ENCODE measurements around the gene MLXIPL. TPM values are rescaled to one million over a fixed set of nuclear protein-coding genes. Genes with fewer than 3 reads are reported as not detected.
"Not testable (repeated sequence)": the region's sequence is repeated elsewhere in the genome, so short reads cannot be mapped to it uniquely, and the experiment has no call there.

Gene MLXIPL
- total RNA-seq, 2 experiments from 2014 or later: not detected

DNA sequence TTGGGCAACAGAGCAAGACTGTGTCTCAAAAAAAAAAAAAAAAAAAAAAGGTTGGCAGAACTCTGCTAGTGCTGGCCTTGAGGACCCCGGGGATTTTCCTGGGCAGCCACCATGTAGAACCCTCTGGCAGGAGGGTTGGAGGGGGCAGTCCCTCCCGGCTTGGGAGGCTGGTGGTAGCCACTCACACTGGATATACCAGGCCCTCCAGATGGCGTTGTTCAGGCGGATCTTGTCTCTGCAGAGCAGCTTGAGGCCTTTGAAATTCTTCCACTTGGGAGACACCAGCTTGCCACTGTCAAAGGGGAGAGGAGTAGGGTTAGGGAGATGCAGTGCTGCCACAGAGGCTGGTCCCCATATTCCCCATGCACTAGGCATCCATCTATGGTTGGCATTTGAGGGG lies 8.4 kb downstream of the MLXIPL start:
- CTCF ChIA-PET (ENCODE audit: unreplicated experiment): no interaction called here

DNA sequence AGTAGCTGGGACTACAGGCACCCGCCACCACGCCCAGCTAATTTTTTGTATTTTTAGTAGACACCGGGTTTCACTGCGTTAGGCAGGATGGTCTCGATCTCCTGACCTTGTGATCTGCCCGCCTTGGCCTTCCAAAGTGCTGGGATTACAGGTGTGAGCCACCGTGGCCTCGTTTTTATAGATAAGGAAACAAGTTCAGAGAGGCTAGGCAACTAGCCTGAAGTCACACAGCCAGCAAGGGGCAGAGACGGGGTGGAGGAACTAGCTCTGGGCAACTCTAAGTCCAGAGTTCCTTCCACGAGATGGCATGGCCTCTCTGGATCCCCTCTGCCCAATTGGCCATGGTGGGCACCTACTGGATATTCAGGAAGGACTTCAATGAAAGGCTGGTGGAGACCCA lies 9.4 kb downstream of the MLXIPL start:
- H3K9me3 ChIP-seq (ENCODE audit: low read length); H3K9me2 ChIP-seq (ENCODE audit: insufficient read depth, low read length); CTCF ChIA-PET (ENCODE audit: unreplicated experiment); H2AFZ ChIP-seq (ENCODE audit: low read length); H3K4me2 ChIP-seq (ENCODE audit: low read length); H3K4me1 ChIP-seq (ENCODE audit: insufficient read depth, low read length, poor library complexity, severe bottlenecking); intact Hi-C loops (cut with micrococcal nuclease; ENCODE audit: unreplicated experiment); H3K4me3 ChIP-seq (ENCODE audit: low read depth, low read length, poor library complexity, severe bottlenecking); H4K20me1 ChIP-seq (ENCODE audit: insufficient read depth, low read length); H3K36me3 ChIP-seq (ENCODE audit: insufficient read depth, low read length); H3K27ac ChIP-seq (ENCODE audit: low read depth, low read length, poor library complexity, severe bottlenecking); BruUV-seq (replicated peaks); DNase-seq (ENCODE audit: low spot score); H3K79me2 ChIP-seq (ENCODE audit: insufficient read depth, low read depth, low read length): not testable (repeated sequence)
- POLR2A ChIA-PET: interaction anchor here (0.7 to 0.8 kb wide), 2 partner anchors 54 to 277 kb away, joined by 3 to 4 read pairs; no protein-coding TSS in a partner anchor

More for the DNA sequence above, 8.4 kb downstream of the MLXIPL start:
- H3K27ac ChIP-seq (ENCODE audit: low read depth, low read length, poor library complexity, severe bottlenecking): no peak overlapping the region
- H3K9me3 ChIP-seq (ENCODE audit: low read length): no peaks in the 10 kb centered on the region
- POLR2A ChIA-PET: interaction anchor here (0.6 kb wide), 1 partner anchor 10 kb away, joined by 3 read pairs; no protein-coding TSS in a partner anchor
- DNase-seq (ENCODE audit: low spot score): peak; percentile 23
- intact Hi-C loops (cut with micrococcal nuclease; ENCODE audit: unreplicated experiment): no loop called here
- H2AFZ ChIP-seq (ENCODE audit: low read length): no peak overlapping the region
- BruUV-seq (replicated peaks): no TSS peak
- no peaks in the 10 kb centered on the region for H4K20me1 ChIP-seq (ENCODE audit: insufficient read depth, low read length)
- no peaks in the 10 kb centered on the region for H3K9me2 ChIP-seq (ENCODE audit: insufficient read depth, low read length)
- H3K36me3 ChIP-seq (ENCODE audit: insufficient read depth, low read length): no peaks in the 10 kb centered on the region
- H3K4me1 ChIP-seq (ENCODE audit: insufficient read depth, low read length, poor library complexity, severe bottlenecking): no peaks in the 10 kb centered on the region
- H3K4me3 ChIP-seq (ENCODE audit: low read depth, low read length, poor library complexity, severe bottlenecking): no peak overlapping the region
- TF ChIP-seq EZH2phosphoT487 (IDR thresholded peaks at IDR 0.05; ENCODE audit: borderline replicate concordance, low read depth, low read length): no peak
- TF ChIP-seq, protein P1, sequence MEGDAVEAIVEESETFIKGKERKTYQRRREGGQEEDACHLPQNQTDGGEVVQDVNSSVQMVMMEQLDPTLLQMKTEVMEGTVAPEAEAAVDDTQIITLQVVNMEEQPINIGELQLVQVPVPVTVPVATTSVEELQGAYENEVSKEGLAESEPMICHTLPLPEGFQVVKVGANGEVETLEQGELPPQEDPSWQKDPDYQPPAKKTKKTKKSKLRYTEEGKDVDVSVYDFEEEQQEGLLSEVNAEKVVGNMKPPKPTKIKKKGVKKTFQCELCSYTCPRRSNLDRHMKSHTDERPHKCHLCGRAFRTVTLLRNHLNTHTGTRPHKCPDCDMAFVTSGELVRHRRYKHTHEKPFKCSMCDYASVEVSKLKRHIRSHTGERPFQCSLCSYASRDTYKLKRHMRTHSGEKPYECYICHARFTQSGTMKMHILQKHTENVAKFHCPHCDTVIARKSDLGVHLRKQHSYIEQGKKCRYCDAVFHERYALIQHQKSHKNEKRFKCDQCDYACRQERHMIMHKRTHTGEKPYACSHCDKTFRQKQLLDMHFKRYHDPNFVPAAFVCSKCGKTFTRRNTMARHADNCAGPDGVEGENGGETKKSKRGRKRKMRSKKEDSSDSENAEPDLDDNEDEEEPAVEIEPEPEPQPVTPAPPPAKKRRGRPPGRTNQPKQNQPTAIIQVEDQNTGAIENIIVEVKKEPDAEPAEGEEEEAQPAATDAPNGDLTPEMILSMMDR (conservative IDR thresholded peaks at IDR 0.05; ENCODE audit: low read length): peak; percentile 29
- no peak overlapping the region for H3K4me2 ChIP-seq (ENCODE audit: low read length)
- no peaks in the 10 kb centered on the region for H3K79me2 ChIP-seq (ENCODE audit: insufficient read depth, low read depth, low read length)

DNA sequence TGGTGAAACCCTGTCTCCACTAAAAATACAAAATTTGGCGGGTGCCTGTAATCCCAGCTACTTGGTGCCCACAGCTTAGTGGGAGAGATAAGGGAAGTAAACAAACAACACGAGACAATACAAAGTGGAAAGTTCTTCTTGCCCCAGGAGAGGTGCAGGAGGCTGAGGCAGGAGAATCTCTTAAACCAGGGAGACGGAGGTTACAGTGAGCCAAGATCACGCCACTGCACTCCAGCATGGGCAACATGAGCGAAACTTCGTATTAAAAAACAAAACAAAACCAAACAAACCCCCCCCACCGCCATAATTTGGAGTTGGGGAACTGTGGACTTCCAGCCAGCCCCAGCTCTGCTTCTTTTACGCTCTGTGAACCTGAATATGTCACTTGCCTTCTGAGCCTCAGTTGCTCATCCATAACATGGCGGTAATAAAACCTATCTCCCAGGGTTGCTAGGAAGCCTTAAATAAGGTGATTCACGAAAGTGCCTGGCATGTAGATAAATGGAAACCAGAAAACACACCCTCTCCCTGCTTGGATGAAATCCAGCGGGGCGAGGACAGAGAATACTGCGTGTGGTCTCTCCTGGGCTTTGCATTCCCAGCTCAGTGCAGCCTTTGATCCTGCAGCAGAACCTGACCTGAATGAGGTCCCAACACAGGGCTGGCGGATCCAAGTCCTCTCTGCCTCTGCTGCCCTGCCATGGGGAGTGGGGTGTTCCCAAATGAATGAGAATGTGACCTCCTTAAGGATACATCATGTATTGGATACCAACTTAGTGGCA lies 10.2 kb downstream of the MLXIPL start:
- intact Hi-C loops (cut with micrococcal nuclease; ENCODE audit: unreplicated experiment): no loop called here
- no peak overlapping the region for H3K4me2 ChIP-seq (ENCODE audit: low read length)
- BruUV-seq (replicated peaks): no TSS peak

More for the DNA sequence above, 10.2 kb downstream of the MLXIPL start:
- no peaks in the 10 kb centered on the region for H3K36me3 ChIP-seq (ENCODE audit: insufficient read depth, low read length)
- no peak for TF ChIP-seq EZH2phosphoT487 (IDR thresholded peaks at IDR 0.05; ENCODE audit: borderline replicate concordance, low read depth, low read length)
- TF ChIP-seq, protein P1 (conservative IDR thresholded peaks at IDR 0.05; ENCODE audit: low read length): no peak
- H3K27ac ChIP-seq (ENCODE audit: low read depth, low read length, poor library complexity, severe bottlenecking): no peak overlapping the region
- H3K4me1 ChIP-seq (ENCODE audit: insufficient read depth, low read length, poor library complexity, severe bottlenecking): no peaks in the 10 kb centered on the region
- no peaks in the 10 kb centered on the region for H3K79me2 ChIP-seq (ENCODE audit: insufficient read depth, low read depth, low read length)
- CTCF ChIA-PET (ENCODE audit: unreplicated experiment): interaction anchor here (0.5 kb wide), 1 partner anchor 103 kb away, joined by 4 read pairs; no protein-coding TSS in a partner anchor
- DNase-seq (ENCODE audit: low spot score): no peak
- H3K4me3 ChIP-seq (ENCODE audit: low read depth, low read length, poor library complexity, severe bottlenecking): no peak overlapping the region
- H3K9me3 ChIP-seq (ENCODE audit: low read length): no peaks in the 10 kb centered on the region
- POLR2A ChIA-PET: no interaction called here
- no peaks in the 10 kb centered on the region for H3K9me2 ChIP-seq (ENCODE audit: insufficient read depth, low read length)
- no peak overlapping the region for H2AFZ ChIP-seq (ENCODE audit: low read length)
- no peaks in the 10 kb centered on the region for H4K20me1 ChIP-seq (ENCODE audit: insufficient read depth, low read length)
